HL-60/S4 treated with retinoic acid at 250 ng/mL for 4 days and 3 days (cell line): ENCODE measurements around the gene ZBTB18.
"Not testable (repeated sequence)": the region's sequence is repeated elsewhere in the genome, so short reads cannot be mapped to it uniquely, and the experiment has no call there.

Experiments
- in situ Hi-C: fragments of 300-500 bp; cut with MboI; formaldehyde crosslinking; loops from 2 replicates; pipeline ENCODE4 v1.7.0; 2022; ENCODE audit warnings: low sequenced_read_pairs

The ZBTB18 gene

DNA sequence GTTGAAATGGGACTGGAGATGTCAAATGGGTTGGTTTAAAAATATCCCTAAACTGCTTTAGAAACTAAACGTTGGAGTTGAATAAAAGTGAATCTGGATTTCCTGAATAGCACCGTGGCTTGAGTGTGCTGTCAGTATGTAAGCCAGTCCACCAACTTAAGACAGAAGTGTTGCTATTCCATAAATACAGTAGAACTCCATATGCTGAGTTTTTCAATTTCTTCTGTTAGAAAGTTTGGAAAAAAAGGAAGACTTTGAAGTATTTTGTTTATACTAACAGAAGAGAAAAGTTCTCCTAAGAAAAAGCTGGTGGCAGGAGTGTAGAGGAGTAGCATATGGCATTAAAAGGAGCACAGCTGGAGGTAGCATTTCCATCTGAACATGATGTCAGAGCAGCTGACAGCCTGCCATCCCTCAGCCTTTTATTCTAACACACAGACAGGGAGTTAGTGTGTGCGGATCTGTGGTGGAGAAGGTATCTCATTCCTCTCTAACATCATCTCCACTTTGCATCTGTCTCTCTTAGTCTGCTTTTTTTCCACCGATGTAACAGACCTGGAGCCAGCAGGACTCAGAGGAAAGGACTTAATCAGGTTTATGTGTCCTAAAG, at the start of gene ZBTB18:
Gene ZBTB18, plus strand, starts transcription at position 449 of the 610 bp plus-strand sequence. Its CDS starts 149 bp downstream, at position 598.
- in situ Hi-C loops, result no loop called here

DNA sequence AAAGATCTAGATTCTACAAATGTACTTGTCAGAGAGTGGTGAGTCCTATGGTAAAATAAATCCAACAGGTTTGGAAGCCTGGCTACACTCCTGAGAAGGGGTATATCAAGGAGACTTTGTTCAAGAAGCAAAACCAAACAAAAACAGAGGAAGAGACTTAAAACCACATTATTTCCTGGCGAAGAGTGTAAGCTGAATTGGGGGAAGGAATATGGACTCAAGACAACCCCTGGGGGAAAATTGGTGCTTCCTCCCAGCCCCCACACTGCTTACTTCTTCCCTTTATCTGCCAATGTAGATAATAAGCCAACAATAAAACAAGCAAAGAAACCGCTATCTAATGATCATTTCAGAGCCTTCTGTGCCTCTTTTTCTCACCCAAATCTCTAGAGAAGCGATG, 48.4 kb upstream of the ZBTB18 start:
- in situ Hi-C loops, result no loop called here

DNA sequence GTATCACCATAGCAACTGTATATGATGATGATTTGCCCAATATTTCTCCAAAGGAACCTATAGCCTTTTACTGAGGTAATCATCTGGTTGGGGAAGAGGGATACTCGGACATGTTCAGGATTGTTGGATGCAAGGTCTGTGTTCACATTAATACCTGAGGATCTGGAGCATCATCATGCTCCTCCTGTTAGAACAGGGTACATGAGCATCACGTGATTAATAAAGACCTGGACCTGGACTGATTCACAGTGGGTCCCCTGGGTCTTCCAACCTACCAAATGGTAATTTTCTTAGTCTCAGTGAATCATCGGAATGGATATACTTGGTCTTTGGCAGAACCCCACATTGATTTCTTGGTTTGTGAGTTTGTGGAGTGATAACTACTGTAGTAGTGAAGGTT, 45.6 kb upstream of the ZBTB18 start:
- in situ Hi-C loops, result no loop called here

DNA sequence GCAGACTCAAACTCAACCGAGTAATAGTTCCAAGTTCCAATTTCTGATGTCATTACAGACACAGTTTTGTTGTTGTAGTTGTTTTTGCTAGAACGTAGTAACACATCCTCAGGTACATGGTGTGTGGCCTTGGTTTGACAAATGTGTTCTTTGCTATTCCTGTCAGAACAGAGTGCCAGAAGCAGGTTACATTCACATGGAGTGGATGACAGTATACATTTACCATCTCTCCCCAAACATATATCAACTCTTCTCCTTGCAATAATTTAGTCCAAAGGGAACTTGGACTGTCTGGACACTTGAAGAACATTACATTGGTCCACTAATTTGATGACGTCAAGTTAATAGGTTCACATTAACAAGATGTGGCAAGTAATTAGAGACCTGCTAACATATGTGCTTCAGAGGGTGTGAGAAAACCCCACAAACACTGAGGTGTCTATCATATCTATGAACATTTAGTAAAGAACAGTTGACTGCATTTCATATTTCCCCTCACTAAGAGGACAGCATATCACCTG, 44.6 kb upstream of the ZBTB18 start:
- in situ Hi-C loops, result no loop called here

DNA sequence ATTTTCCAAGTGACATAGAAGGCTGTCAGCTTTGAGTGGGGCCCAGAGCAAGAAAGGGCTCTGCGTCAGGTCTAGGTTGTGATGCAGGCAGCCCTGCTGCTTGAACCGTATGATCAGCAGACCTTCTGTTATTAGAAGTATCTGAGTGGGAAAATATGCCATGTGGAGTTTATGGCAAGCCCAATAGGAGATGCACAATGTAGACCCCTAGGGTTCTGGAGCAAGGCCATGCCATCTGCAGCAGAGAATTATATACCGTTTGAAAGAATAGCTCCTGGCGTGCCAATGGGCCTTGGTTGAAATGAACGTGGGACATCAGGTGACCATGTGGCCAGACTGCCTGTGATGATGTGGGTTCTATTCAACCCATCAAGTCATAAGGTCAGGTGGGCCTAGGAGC, 44.1 kb upstream of the ZBTB18 start:
- in situ Hi-C loops, result no loop called here

DNA sequence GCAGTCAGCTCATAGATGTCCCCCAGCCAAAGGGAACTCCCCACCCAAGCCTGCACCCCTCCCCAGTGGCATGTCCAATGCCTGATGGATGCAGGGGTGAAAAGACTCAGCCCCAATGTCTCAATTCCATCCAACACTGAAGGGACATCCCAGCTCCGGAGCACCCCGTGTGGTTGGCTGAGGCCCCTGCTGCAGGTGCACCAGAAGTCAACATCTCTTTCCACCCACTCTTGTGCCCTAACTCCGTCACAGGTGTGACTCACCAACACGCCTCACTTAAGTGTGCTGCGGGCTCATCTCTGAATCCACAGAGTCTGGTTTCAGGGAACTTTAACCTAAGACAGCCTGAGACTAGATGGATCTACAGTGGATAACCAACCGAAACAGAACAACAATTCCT, 40.9 kb upstream of the ZBTB18 start:
- in situ Hi-C loops, result no loop called here

DNA sequence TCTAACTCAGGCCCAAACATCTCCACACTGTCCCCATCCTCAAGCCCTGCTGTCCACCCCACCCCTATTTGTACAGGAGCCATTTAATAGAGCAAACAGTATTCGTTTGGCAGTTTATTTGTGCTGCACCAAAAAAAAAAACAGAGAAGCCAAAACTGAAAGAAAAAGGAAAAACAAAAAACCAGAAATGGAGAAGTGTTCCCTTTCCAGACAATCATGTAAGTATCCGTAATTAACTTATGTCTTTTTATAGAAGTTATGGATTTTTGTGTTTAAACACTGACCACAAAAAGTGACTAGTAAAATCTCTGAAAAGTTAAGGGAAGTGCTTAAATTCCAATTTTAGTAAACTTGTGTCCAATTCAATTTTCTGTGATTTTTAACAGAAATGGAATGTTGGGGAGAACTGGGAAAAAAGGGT, 40.4 kb upstream of the ZBTB18 start:
- in situ Hi-C loops, result no loop called here

DNA sequence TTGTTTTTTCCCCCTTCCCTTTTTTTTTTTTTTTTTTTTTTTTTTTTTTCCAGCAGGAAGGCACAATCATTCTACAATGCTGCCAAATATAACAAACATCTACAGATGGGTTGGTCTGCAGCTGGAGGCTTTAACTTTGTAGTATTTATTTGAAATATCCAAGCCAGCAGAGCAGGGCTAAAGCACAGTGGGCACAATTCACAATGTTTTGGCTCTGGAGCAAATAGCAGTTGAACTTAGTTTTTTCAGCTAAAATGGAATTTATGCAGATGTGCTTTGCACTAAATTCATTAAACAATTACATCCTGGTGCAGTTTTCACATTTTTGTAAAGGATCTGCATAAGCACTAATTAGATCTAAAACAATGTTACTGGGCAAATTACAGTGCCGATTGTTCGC, 39.8 kb upstream of the ZBTB18 start:
- in situ Hi-C loops, result no loop called here

DNA sequence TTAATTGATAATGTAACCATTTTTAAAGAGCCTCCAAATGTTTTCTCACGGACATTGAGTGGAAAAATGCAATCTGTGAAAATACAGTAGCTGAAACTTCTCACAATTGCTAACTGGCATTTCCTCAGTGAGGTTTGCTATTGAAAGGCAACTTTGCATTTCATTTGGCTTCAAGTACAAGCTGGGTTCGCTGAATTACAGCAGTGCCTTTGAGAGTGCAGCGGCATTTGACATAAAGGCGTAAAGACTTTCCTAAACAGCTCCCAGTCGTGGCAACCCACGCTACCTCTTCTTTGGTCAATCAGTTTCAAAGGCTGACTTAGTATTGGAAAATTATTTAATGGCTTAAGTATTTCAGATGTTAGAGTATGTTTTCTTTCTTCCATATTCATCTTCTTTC, 39.3 kb upstream of the ZBTB18 start:
- in situ Hi-C loops, result no loop called here

DNA sequence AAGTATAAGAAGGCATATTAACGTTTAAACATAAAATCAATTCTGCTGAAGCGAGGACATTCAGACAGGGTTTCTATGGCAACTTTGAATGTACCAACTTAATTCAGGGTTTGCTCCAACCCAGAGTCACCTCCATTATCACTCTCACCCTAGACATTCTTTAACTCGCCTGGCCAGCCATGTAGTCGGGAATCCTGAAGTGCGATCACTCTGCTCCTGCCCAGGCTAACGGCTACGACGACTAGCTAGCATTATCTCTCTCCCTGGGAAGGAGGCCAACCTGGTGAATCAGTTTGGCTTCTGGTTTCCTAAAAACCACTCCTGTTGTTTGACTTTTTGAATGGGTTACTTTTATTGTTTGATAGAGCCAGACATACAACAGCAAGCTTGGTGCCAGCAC, 38.9 kb upstream of the ZBTB18 start:
- in situ Hi-C loops, result no loop called here

DNA sequence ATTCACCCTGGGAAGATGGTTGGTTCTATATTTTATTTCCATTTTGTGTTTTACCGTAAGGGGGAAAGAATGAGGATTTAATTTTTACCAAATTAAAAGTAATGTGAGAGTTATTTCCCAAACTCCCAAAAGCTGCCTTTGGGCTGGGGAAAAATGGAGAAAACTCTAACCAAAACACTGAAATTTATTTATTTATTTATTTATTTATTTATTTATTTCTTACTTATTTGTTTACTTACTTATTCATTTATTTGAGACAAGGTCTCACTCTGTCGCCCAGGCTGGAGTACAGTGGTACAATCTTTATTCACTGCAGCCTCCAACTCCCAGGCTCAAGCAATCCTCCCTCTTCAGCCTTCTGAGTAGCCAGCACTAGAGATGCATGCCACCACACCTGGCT, 38.0 kb upstream of the ZBTB18 start:
- in situ Hi-C loops, result no loop called here

DNA sequence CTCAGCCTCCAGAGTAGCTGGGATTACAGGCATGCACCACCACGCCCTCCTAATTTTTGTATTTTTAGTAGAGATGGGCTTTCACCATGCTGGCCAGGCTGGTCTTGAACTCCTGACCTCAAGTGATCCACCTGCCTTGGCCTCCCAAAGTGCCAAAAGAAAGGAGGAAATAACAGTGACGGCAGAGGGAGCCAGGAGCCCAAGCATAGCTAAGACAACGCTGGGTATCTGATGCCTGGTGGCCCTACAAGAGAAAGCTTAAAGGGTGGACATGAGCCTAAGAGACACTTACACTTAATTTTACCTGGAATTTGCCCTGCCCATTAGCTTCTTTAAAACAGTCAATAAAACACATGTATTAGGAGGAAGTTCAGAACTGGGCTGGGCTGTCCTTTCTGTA, 36.2 kb upstream of the ZBTB18 start:
- in situ Hi-C loops, result not testable (repeated sequence)

DNA sequence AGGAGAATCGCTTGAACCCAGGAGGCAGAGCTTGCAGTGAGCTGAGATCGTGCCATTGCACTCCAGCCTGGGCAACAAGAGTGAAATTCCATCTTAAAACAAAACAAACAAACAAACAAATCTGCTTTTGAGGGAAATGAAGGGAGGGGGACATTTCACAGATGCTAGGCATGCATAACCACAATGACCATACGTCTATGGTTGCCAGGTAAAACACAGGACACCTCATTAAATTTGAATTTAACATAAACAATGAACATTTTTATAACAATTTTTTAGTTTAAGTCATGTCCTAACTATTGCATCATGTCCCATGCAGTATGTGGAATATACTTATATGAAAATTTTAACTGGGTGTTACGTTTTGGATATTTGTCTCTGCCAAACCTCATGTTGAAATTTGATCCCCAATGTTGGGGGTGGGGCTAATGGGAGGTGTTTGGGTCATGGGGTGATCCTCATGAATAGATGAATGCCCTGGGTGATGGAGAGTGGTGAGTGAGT, 31.0 kb upstream of the ZBTB18 start:
- in situ Hi-C loops, result no loop called here

DNA sequence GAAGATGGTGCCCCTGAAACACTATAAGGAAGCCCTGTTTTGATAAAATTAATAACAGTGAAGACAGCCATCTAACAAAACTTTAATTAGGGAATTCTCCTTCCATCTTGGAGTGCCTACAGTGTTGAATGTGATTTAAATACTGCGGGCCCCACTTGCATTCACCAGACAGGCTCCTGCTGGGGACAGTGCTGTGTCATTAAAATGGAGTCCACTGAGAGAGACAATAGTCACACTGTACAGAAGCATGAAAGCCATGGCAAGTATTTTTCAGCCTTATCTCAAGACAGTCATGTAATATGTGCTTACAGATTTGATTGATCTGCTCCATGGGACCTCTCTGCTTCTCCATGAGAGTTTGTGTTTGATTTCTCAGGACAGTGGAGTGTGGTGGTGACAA, 29.7 kb upstream of the ZBTB18 start:
- in situ Hi-C loops, result no loop called here

DNA sequence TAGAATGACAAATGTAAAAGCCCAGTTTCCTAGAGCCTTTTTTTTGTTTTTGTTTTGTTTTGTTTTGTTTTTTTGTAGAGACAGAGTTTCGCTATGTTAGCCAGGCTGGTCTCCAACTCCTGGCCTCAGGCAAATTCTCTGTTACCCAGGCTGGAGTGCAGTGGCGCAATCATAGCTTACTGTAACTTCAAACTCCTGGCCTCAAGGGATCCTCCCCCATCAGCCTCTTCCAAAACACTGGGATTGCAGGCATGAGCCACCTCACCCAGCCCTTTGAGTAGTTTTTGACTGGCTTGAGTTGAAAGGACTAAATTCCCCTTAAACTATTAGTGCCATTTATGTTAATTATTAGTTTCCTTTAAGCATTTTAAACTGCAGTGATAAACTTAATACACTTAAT, 28.8 kb upstream of the ZBTB18 start:
- in situ Hi-C loops, result no loop called here

DNA sequence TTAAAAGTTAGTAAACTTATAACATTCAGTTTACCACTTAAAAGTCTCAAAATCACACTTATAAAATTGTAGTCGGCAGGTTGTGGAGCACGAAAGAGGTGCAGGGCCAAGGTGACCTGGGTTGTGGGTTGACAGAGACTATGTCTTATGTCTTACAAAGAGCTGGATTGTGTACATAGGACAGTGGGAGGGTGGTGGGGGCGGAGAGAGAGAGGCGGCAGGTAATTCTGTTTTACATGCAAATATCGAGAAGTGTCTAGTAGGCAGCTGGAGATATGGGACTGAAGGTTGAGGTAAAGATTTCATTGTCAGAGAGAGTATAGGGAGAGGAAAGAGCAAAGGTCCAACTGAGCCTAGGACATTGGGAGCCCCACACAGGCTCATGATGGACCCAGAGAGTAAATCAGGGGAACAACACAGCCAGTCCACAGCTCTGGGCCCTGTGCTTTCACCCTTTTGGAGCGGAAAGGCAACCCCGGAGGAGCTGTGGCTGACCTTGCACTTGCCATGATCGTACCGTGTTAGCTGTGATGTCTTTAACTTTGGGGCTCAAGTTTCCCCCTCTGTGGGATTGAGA, 28.1 kb upstream of the ZBTB18 start:
- in situ Hi-C loops, result no loop called here

DNA sequence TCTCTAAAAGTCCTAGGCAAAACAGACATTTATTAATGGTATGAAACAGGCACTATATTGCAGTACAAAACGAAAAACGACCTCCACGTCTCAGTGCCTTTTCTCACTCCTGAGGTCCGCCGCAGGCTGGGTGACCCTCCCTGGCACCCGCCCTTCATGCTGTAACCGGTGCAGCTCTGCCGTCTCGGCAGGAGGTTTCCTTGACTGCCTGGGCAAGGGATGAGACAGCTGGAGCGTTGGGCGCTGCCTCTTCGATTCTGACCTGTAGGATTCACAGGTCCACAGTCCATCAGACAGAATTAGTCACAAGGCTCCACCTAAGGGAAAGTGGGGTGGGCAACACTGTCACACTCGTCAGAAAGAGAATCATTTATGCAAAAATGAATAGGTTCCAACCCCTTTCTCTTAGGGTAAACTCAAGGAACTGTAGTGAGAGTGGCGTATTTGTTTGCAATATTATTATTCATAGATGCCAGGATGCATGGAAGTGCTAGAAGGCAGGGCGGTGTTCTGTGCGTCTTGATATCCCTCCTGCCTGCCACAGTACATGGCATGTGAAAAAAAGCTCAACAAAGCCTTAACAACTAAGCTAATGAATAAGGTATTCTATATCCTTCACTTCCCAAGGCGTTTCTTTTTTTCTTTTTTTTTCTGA, 23.5 kb upstream of the ZBTB18 start:
- in situ Hi-C loops, result no loop called here

DNA sequence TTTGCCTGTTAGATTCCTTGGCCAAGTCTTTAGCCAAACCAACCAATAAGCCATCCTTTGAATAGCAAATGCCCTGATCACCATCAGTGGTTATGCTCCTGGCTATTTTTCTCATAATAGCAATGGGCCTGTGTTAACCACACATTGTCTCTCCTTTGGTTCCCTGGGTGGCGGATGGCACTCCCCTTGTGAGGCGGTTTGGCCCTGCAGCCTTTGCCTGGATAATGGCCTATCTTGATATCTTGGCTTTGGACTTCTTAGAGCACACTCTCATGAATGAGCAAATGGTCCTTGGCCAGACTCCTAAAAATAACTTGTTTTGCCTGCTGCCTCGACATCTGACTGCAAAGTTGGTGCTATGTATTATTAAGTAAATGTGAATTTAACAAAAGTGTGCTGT, 22.4 kb upstream of the ZBTB18 start:
- in situ Hi-C loops, result no loop called here

DNA sequence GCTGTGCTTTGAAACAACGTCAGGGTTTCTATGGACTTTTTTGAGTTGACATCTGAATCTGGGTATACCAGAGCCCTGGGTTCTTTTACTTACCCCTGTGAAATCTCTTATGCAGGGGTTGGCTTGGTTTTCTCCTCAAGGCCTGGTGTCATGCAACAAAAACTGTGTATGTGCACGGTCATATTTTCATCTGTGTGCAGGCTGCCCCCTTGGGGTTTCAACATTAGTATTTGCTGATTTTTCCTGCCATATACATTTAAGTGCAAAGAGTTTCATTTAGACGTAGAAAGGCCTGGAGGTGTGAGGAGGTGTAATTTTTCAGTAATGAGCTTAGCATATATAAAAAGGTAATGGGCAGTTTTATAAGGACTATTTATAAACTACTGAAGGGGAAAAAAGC, 22.0 kb upstream of the ZBTB18 start:
- in situ Hi-C loops, result no loop called here

DNA sequence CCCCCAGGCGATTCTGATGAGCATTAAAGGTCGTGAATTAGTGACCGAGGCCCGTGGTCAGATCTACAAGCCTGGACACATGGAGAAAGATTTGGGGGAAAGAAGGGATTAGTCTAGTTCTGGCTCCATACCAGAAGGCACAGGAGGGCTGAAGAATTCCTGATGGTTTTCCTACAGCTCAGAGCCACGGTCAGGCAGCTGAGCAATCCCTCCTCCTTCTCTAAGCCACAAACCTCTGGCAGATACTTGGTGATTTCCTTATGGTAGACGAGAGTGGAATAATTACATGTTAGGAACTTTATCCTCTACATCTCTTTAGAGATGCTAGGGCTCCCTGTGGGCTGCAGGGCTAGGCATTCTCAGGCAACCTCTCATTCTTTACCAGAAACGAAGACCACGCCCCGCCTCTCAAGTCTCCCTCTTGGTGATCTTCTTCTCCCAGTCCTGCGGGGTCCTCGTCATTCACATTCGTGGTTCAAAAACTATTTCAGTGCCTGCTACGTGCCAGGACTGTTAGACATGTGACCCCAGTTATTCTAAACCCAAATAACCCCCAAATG, 20.5 kb upstream of the ZBTB18 start:
- in situ Hi-C loops, result no loop called here

DNA sequence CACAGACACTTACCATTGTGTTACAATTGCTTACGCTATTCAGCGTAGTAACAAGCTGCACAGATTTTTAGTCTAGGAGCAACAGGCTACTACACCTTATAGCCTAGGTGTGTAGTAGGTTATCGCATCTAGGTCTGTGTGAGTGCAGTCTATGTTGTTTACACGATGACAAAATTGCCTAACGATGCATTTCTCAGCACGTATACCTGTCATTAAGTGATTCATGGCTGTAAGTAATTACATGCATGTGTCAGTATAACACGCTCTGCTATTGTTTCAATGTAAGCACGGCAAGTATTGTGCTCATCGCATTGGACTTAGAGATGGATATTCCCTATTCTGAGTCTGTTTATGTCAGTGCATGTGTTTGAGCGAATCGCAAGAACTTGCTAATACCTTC, 15.7 kb upstream of the ZBTB18 start:
- in situ Hi-C loops, result no loop called here

DNA sequence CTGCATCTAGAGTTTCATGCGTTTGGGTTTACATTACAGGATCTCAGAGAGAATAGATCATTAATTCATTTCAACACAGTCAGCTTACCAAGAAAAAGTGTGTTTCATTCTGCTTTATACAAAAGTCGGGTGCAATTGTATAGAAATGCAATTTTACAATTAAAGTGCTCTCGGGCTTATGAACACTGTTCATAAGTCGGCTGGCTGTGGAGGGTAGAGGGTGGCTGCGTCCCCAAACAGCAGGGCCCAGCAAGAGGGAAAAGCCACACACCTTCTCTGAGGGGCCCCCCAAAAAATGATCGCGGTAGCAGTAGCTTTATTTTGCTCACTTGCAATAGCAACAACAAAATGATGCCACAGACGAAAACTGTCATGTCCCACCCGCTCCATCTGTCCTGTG, 13.8 kb upstream of the ZBTB18 start:
- in situ Hi-C loops, result no loop called here
